Right lobe of liver (tissue), 4 donors: ENCODE results near the gene FAM13A.

Source experiments
- POLR2A ChIP-seq: fragments of 450-650 bp; IDR thresholded peaks from one replicate; pipeline ENCODE4 v1.6.1; 2017; ENCODE audit warnings: antibody characterized with exemption, mild to moderate bottlenecking
- TF ChIP-seq, protein P1 (sequence below), 4 donors: fragments of 200-600 bp in 3 of 4; fragments of 450-650 bp in 1 of 4; IDR thresholded peaks; one replicate each; pipeline versions ENCODE4 v1.5.1 to v1.8.0; 2016 to 2022; ENCODE audit warnings: antibody characterized with exemption in 4 of 4, mild to moderate bottlenecking in 2 of 4
- donor health status: DM: no; HTN: no; CAD: no.
- donor health status: DM: no; HTN: no; CAD: no.
- donor health status: DM: no; HTN: yes; CAD: no.

DNA sequence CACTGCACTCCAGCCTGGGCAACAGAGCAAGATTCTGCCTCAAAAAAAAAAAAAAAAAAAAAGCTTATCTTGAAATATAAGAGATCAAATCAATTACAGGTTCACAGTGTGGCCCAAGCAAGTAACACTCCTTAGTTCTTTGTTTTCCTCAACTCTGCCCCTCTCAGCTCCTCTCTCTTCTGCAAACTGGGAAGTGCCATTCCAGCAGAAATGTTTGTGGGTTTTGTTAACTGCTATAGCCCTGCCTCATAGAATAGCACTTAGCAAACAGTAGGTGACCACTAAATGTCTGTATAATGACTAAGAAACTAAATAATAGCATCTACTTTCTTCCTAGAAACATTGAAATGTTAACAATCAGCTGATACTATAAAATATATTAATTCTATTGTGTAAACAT lies 199.4 kb downstream of the FAM13A start:
- TF ChIP-seq POLR2A: no peak
- TF ChIP-seq, protein P1, sequence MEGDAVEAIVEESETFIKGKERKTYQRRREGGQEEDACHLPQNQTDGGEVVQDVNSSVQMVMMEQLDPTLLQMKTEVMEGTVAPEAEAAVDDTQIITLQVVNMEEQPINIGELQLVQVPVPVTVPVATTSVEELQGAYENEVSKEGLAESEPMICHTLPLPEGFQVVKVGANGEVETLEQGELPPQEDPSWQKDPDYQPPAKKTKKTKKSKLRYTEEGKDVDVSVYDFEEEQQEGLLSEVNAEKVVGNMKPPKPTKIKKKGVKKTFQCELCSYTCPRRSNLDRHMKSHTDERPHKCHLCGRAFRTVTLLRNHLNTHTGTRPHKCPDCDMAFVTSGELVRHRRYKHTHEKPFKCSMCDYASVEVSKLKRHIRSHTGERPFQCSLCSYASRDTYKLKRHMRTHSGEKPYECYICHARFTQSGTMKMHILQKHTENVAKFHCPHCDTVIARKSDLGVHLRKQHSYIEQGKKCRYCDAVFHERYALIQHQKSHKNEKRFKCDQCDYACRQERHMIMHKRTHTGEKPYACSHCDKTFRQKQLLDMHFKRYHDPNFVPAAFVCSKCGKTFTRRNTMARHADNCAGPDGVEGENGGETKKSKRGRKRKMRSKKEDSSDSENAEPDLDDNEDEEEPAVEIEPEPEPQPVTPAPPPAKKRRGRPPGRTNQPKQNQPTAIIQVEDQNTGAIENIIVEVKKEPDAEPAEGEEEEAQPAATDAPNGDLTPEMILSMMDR (IDR thresholded peaks at IDR 0.05): no peak
